ENCODE results near the gene ECM1. TPM values are rescaled to one million over a fixed set of nuclear protein-coding genes. Genes with fewer than 3 reads are reported as not detected.

ECM1 gene
- total and polyA plus RNA-seq, 4 experiments from 2014 or later: 1.9 to 2.0 TPM; not detected in 2

DNA sequence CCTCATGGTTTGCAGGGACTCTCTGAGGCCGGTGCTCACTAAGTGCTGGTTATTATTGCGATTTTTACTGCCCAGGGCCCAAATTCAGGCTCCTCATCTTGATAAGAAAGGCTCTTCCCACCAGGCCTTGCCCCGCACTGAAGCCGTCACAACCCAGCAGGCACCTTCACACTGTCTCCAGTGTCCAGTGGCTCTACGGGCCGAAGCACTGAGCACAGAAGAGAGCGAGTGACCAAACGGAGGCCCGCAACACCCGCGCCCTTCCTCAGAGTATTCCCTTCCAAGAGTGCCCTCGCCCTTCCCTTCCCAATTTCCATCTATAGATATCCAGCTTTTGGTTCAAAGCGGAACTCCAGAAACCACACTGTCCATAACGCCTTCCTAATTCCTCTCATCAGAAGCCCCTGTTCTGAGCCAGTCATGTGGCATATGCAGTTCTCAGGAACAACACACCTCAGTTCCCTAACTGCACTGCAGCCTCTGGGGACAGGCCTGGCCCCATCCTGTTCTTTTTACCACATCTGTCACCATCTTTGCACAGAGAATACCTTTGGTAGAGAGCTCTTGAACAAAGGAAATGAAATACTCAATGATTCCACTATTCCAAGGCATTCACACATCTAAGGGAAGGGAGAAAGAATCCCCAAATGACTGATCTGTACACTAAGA, 22.7 kb downstream of the ECM1 start:
- ChIA-PET POLR2A (ENCODE audit: partially characterized antibody) (no interaction called here), CTCF (ENCODE audit: partially characterized antibody) (interaction anchor here (3.5 kb wide), 1 partner anchor 15 kb away, joined by 18 read pairs; the partner anchor contains the start of gene FALEC)
- Mint-ChIP-seq H3K9me3 (no peaks in the 10 kb centered on the region), H3K4me1 (peaks cover 0 to 6% (median 4%) of the 10 kb centered on the region in 4 donors), H3K4me3 (no peak overlapping the region), H3K36me3 (no peaks in the 10 kb centered on the region), H3K27me3 (peaks cover 0 to 3% of the 10 kb centered on the region in 2 donors), H3K27ac (no peak overlapping the region)
- Histone ChIP-seq H3K4me1 (ENCODE audit: insufficient read depth, low read length) (no peaks in the 10 kb centered on the region), H3K27ac (ENCODE audit: low read depth, low read length) (no peak overlapping the region), H3K4me3 (ENCODE audit: low read length in 2 of 2) (no peak overlapping the region), H3K9me3 (ENCODE audit: control insufficient read depth in 1 of 2, low read length in 2 of 2) (no peaks in the 10 kb centered on the region), H3K27me3 (ENCODE audit: insufficient read depth, low read length) (no peaks in the 10 kb centered on the region), H3K36me3 (ENCODE audit: insufficient read depth, low read length) (no peaks in the 10 kb centered on the region)
- no peak for DNase-seq
- intact Hi-C loops (cut with micrococcal nuclease): no loop called here

DNA sequence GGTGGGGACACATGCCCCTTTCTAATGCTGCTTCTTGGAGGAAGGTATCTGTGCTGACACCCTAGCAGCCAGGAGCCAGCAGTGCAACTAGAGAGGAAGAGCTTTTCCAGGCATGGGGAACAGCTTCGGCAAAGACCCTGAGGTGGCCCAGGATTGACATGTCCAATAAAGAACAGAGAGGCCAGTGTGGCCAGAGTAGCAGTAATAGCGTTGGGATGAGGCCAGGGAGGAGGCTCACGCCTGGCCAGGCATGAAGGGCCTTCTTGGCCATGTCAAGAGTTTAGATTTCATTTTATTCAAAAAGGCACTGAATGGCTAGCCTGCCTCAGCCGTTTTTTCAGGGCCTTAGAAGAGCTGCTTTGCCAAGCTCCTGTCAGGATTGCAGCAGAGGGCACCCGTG, 25.0 kb downstream of the ECM1 start:
- CTCF ChIA-PET (ENCODE audit: partially characterized antibody): interaction anchor here (0.8 to 3.5 kb wide), 17 partner anchors 12 to 488 kb away, joined by 3 to 18 read pairs (median 3); partner anchors contain the start of genes ECM1, FALEC and GOLPH3L

DNA sequence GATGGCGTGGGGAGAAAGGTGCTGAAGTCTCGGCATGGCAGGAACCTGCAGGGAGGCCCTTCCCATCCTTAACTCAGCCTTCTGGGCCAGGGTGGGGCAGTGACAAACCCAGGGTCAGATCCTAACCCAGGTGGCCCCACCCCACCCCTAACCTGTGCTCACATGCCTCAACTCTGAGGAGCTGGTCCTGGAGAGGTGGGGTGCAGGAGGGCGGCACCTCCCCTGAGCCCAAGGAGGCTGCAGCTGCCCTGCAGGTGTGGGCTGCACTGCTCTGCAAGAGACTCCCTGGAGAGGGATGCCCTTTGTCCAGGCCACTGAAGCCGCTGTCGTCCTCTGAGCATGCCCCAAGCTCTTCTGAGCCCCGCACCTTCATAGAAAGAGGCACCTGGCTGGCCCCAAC, 26.1 kb downstream of the ECM1 start:
- no peak overlapping the region for H3K4me3 Mint-ChIP-seq
- POLR2A ChIA-PET (ENCODE audit: partially characterized antibody): interaction anchor here (1.2 kb wide), 1 partner anchor 19 kb away, joined by 4 read pairs; the partner anchor contains the start of gene FALEC
- CTCF ChIA-PET (ENCODE audit: partially characterized antibody): interaction anchor here (1.3 to 1.7 kb wide), 3 partner anchors 15 to 76 kb away, joined by 3 to 5 read pairs (median 4); no protein-coding TSS in a partner anchor
- intact Hi-C loops (cut with micrococcal nuclease): no loop called here
- no peaks in the 10 kb centered on the region for H3K9me3 Mint-ChIP-seq
- no peaks in the 10 kb centered on the region for H3K36me3 ChIP-seq (ENCODE audit: insufficient read depth, low read length)
- no peak overlapping the region for H3K27ac ChIP-seq (ENCODE audit: low read depth, low read length)
- no peak overlapping the region for H3K4me3 ChIP-seq (ENCODE audit: low read length in 2 of 2)
- H3K4me1 ChIP-seq (ENCODE audit: insufficient read depth, low read length): no peaks in the 10 kb centered on the region
- H3K27ac Mint-ChIP-seq: peak overlapping the region in 1 of 7 donors; percentile 35
- DNase-seq: no peak
- peaks cover 0 to 6% of the 10 kb centered on the region in 2 donors for H3K27me3 Mint-ChIP-seq
- no peaks in the 10 kb centered on the region for H3K9me3 ChIP-seq (ENCODE audit: control insufficient read depth in 1 of 2, low read length in 2 of 2)
- H3K27me3 ChIP-seq (ENCODE audit: insufficient read depth, low read length): no peaks in the 10 kb centered on the region
- no peaks in the 10 kb centered on the region for H3K36me3 Mint-ChIP-seq
- H3K4me1 Mint-ChIP-seq: peaks cover 0 to 6% (median 4%) of the 10 kb centered on the region in 4 donors

More for the DNA sequence above, 25.0 kb downstream of the ECM1 start:
- DNase-seq: no peak
- H3K27ac Mint-ChIP-seq: peak overlapping the region in 2 of 7 donors; percentile 31 to 42
- H3K27me3 Mint-ChIP-seq: peaks cover 0 to 6% of the 10 kb centered on the region in 2 donors
- POLR2A ChIA-PET (ENCODE audit: partially characterized antibody): no interaction called here
- H3K9me3 ChIP-seq (ENCODE audit: control insufficient read depth in 1 of 2, low read length in 2 of 2): no peaks in the 10 kb centered on the region
- no peaks in the 10 kb centered on the region for H3K36me3 Mint-ChIP-seq
- no peaks in the 10 kb centered on the region for H3K4me1 ChIP-seq (ENCODE audit: insufficient read depth, low read length)
- no peak overlapping the region for H3K4me3 Mint-ChIP-seq
- intact Hi-C loops (cut with micrococcal nuclease): loop anchor here (1.0 kb wide), 2 partner anchors 18 to 69 kb away; partner anchors contain the start of gene FALEC
- no peaks in the 10 kb centered on the region for H3K36me3 ChIP-seq (ENCODE audit: insufficient read depth, low read length)
- H3K4me1 Mint-ChIP-seq: peaks cover 0 to 6% (median 4%) of the 10 kb centered on the region in 4 donors
- H3K27ac ChIP-seq (ENCODE audit: low read depth, low read length): no peak overlapping the region
- H3K9me3 Mint-ChIP-seq: no peaks in the 10 kb centered on the region
- no peaks in the 10 kb centered on the region for H3K27me3 ChIP-seq (ENCODE audit: insufficient read depth, low read length)
- no peak overlapping the region for H3K4me3 ChIP-seq (ENCODE audit: low read length in 2 of 2)

DNA sequence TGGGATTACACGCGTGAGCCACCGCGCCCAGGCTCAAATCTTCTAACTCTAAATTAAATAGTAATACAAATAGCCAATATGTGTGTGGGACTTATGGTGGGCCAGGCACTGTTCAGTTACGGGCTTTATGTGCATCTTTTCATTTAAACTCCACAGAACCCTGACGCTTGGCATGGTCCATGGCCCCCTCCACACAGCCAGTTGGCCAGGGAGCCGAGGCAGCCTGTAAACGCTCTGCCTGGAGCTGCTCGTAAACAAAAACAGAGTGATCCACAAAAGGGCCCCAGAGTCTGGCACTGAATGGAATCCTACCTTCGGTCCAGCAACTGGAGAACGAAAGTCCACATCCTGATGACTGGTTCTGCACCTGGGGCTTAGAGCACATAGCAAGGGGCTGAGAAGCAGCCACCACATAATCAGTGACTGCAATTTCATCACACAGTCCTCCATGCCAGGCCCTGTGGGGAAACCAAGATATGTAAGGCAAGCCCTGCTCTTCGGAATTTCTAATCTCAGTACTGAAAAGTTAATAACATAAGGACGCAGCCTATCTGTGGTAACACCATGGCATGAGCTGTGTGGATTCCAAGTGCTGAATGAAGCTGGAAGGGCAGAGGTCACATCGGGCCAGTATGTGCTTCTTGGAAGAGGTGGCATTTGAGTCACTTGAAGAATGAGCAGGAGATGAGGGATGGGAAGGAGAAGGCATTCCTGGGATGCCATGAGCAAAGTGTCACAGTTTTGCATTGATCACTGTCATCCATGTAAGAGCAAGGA, 27.8 kb downstream of the ECM1 start:
- H3K4me1 ChIP-seq (ENCODE audit: insufficient read depth, low read length): no peaks in the 10 kb centered on the region
- Mint-ChIP-seq H3K36me3 (no peaks in the 10 kb centered on the region), H3K4me3 (no peak overlapping the region), H3K4me1 (peaks cover 0 to 6% (median 4%) of the 10 kb centered on the region in 4 donors), H3K9me3 (no peaks in the 10 kb centered on the region), H3K27me3 (peaks cover 0 to 6% of the 10 kb centered on the region in 2 donors), H3K27ac (peak overlapping the region in 1 of 7 donors; percentile 25)
- H3K27me3 ChIP-seq (ENCODE audit: insufficient read depth, low read length): no peaks in the 10 kb centered on the region
- no peaks in the 10 kb centered on the region for H3K36me3 ChIP-seq (ENCODE audit: insufficient read depth, low read length)
- CTCF ChIA-PET (ENCODE audit: partially characterized antibody): interaction anchor here (1.0 to 1.6 kb wide), 2 partner anchors 70 kb away, joined by 4 to 5 read pairs; no protein-coding TSS in a partner anchor
- POLR2A ChIA-PET (ENCODE audit: partially characterized antibody): no interaction called here
- H3K9me3 ChIP-seq (ENCODE audit: control insufficient read depth in 1 of 2, low read length in 2 of 2): no peaks in the 10 kb centered on the region
- no peak overlapping the region for H3K4me3 ChIP-seq (ENCODE audit: low read length in 2 of 2)
- H3K27ac ChIP-seq (ENCODE audit: low read depth, low read length): no peak overlapping the region
- DNase-seq: no peak
- intact Hi-C loops (cut with micrococcal nuclease): no loop called here

DNA sequence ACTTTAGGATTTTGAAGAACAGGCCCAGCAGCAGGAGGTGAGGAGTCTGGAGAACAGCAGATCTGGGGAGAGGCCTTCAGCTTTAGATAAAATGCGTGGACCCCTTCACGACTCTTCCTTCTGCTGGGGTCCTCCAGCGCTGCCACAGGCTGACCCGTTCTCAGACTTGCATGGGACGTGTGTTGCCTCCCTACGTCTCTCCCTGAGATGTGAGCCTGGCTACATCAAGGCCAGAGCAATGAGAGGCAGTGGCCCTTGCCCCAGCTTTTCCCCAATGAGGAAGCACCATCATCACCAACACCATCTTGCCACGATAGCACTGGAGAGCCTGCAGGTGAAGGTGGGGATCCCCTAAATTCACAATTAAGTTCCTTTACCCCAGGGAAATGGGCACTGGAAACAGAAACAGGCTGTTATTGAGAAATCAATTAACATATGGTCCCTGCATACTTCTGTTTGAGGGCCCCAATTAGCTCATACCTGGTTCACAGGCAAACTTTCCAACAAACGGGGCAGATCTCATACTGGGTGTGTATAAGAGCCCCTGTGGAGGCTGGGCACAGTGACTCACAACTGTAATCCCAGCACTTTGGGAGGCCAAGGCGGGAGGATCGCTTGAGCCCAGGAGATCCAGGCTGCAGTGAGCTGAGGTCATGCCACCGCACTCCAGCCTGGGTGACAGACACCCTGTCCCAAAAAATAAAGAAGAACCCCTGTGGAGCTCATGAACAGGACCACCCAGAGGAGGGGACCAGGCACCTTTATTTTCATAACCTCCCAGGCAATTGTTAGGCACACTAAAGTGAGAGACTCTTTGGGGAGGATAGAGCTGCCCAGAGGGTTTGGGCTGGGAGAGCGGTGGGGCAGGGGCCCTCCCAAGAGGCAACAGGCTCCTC, 29.2 kb downstream of the ECM1 start:
- H3K9me3 ChIP-seq (ENCODE audit: control insufficient read depth in 1 of 2, low read length in 2 of 2): no peaks in the 10 kb centered on the region
- Mint-ChIP-seq H3K27ac (no peak overlapping the region), H3K36me3 (no peaks in the 10 kb centered on the region), H3K27me3 (peaks cover 0 to 6% of the 10 kb centered on the region in 2 donors), H3K9me3 (no peaks in the 10 kb centered on the region), H3K4me3 (no peak overlapping the region), H3K4me1 (peaks cover 0 to 6% (median 4%) of the 10 kb centered on the region in 4 donors)
- CTCF ChIA-PET (ENCODE audit: partially characterized antibody): interaction anchor here (1.0 to 1.6 kb wide), 3 partner anchors 11 to 281 kb away, joined by 3 to 5 read pairs (median 4); no protein-coding TSS in a partner anchor
- no peaks in the 10 kb centered on the region for H3K36me3 ChIP-seq (ENCODE audit: insufficient read depth, low read length)
- no peak overlapping the region for H3K27ac ChIP-seq (ENCODE audit: low read depth, low read length)
- POLR2A ChIA-PET (ENCODE audit: partially characterized antibody): interaction anchor here (0.6 kb wide), 1 partner anchor 27 kb away, joined by 4 read pairs; no protein-coding TSS in a partner anchor
- H3K27me3 ChIP-seq (ENCODE audit: insufficient read depth, low read length): no peaks in the 10 kb centered on the region
- H3K4me1 ChIP-seq (ENCODE audit: insufficient read depth, low read length): no peaks in the 10 kb centered on the region
- intact Hi-C loops (cut with micrococcal nuclease): no loop called here
- H3K4me3 ChIP-seq (ENCODE audit: low read length in 2 of 2): no peak overlapping the region
- DNase-seq: no peak

DNA sequence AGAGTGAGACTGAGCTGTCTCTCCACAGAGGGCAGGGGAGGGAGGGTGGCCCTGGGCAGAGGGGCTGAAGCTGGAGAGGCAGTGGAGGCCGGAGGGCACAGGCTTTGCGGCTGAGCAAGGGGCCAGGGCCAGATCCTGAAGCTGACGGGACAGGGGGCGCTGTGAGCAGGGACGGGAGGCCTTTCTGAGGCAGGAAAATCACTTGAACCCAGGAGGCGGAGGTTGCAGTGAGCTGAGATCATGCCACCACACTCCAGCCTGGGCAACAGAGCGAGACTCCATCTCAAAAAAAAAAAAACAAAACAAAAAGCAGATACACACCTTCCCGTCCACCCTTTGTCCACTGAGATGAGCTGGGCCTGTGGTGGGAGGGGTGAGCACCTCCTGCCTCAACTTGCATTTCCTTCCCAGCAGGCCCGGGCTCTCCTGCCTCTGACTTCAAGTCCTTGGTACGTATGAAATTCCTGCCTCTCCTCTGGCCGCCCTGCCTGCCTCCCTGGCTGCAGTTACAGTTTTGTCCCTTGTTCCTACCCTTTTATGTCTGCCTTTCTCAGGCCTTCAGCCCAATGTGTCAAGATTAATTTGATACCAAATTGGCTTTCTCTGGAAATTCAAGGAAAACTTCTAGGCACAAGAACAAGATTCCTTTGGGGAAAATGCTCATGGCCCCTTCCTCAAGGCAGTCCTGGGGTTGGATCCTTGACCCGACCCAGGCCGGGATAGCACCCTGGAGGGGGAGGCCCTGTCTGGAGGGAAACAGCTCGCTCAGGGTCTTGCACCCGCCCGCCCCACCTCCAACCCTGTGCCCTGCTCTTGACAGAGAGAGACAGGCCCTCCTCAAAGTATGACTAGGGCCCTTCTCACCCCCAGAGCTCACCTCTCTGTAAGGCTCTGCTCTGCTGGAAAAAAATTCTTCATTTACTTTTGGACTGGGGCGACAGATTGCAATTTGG, 30.1 kb downstream of the ECM1 start:
- Histone ChIP-seq H3K4me3 (ENCODE audit: low read length in 2 of 2) (no peak overlapping the region), H3K4me1 (ENCODE audit: insufficient read depth, low read length) (no peaks in the 10 kb centered on the region), H3K36me3 (ENCODE audit: insufficient read depth, low read length) (no peaks in the 10 kb centered on the region), H3K27ac (ENCODE audit: low read depth, low read length) (no peak overlapping the region), H3K9me3 (ENCODE audit: control insufficient read depth in 1 of 2, low read length in 2 of 2) (no peaks in the 10 kb centered on the region), H3K27me3 (ENCODE audit: insufficient read depth, low read length) (no peaks in the 10 kb centered on the region)
- Mint-ChIP-seq H3K9me3 (no peaks in the 10 kb centered on the region), H3K4me3 (no peak overlapping the region), H3K27ac (no peak overlapping the region), H3K27me3 (peaks cover 0 to 6% of the 10 kb centered on the region in 2 donors), H3K36me3 (no peaks in the 10 kb centered on the region), H3K4me1 (no peaks in the 10 kb centered on the region)
- ChIA-PET POLR2A (ENCODE audit: partially characterized antibody) (no interaction called here), CTCF (ENCODE audit: partially characterized antibody) (interaction anchor here (1.0 to 1.4 kb wide), 2 partner anchors 10 to 282 kb away, joined by 3 to 4 read pairs; no protein-coding TSS in a partner anchor)
- intact Hi-C loops (cut with micrococcal nuclease): no loop called here
- no peak for DNase-seq

Data from CD4-positive, alpha-beta memory T cell (primary cell).